LNCaP clone FGC (cell line): Measurements from ENCODE around the gene DDX55.
"Not testable (repeated sequence)": the region's sequence is repeated elsewhere in the genome, so short reads cannot be mapped to it uniquely, and the experiment has no call there.

Source experiments
- DNase-seq: peaks from one replicate; pipeline ENCODE4 v3.0.0-alpha.2; 2011; ENCODE audit warnings: low read depth
- H3K4me3 ChIP-seq: 2 replicates; pipeline ENCODE4 v1.5.1; 2011; ENCODE audit warnings: mild to moderate bottlenecking, low read depth, low read length, control low read depth
- TF ChIP-seq, protein P1 (sequence below): IDR thresholded peaks from 2 replicates; pipeline ENCODE4 v1.5.1; 2012; ENCODE audit warnings: mild to moderate bottlenecking; ENCODE audit not compliant: control insufficient read depth, insufficient read depth; ENCODE audit errors: extremely low read depth

Gene DDX55

DNA sequence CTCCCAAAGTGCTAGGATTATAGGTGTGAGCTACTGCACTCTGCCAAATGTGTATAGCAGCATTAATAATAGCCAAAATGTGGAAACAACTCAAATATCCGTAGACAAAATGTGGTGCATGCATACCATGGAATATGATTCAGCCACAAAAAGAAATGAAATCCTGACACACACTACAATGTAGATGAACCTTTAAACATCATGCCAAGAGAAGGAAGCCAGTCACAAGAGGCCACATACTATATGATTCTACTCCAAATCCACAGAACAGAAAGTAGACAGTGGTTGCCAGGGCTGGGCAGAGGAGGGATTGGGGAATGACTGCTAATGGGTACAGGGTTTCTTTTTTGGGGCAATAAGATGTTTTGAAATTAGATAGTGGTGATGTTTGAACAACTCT lies 25.3 kb upstream of the DDX55 start:
- no peak for DNase-seq
- TF ChIP-seq, protein P1, sequence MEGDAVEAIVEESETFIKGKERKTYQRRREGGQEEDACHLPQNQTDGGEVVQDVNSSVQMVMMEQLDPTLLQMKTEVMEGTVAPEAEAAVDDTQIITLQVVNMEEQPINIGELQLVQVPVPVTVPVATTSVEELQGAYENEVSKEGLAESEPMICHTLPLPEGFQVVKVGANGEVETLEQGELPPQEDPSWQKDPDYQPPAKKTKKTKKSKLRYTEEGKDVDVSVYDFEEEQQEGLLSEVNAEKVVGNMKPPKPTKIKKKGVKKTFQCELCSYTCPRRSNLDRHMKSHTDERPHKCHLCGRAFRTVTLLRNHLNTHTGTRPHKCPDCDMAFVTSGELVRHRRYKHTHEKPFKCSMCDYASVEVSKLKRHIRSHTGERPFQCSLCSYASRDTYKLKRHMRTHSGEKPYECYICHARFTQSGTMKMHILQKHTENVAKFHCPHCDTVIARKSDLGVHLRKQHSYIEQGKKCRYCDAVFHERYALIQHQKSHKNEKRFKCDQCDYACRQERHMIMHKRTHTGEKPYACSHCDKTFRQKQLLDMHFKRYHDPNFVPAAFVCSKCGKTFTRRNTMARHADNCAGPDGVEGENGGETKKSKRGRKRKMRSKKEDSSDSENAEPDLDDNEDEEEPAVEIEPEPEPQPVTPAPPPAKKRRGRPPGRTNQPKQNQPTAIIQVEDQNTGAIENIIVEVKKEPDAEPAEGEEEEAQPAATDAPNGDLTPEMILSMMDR = no peak
- no peak overlapping the region for H3K4me3 ChIP-seq

DNA sequence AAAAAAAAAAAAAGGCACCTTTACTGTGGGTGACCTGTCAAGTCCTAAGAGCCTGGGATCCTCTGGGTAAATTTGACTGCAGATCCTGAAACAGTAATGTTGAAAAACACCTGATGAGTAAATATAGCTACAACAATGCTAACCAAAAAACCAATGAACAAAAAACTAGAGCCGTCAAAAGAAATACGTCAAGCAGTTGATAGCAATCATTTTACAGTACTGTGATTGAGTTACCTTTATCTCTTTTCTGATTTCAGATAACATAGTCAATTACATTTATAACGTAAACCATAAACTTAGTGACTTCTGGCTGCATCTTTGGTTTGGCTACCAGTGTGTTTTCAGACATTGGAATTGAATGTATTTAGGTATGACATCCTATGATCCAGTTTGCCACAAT lies 23.7 kb upstream of the DDX55 start:
- no peak for DNase-seq
- TF ChIP-seq, protein P1 = no peak

DNA sequence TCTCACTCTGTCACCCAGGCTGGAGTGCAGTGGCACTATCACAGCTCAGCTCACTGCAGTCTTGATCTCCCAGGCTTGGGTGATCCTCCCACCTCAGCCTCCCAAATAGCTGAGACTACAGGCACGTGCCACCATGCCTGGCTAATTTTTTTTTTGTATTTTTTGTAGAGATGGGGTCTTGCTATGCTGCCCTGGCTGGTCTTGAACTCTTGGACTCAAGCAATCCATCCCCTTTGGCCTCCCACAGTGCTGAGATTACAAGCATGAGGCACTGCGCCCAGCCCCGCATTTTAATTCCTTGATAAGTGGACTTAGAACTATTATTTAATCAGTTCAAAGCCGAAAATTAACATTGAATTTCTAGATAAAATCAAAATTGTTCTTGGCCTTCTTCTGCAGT lies 23.1 kb upstream of the DDX55 start:
- not testable (repeated sequence) for H3K4me3 ChIP-seq, DNase-seq

More for the DNA sequence above, 23.7 kb upstream of the DDX55 start:
- H3K4me3 ChIP-seq = no peak overlapping the region

DNA sequence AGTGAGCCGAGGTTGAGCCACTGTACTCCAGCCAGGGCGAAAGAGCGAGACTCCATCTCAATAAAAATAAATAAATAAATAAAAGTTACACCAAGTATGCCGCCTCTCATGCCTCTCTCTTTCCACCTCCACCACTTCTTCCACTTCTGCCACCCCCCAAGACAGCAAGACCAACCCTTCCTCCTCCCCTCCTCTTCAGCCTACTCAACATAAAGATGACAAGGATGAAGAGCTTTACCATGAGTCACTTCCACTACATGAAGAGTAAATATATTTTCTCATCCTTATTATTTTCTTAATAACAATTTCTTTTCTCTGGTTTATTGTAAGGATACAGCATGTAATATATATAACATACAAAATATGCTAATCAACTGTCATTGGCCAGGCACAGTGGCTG lies 21.1 kb upstream of the DDX55 start:
- no peak overlapping the region for H3K4me3 ChIP-seq
- DNase-seq = no peak
- TF ChIP-seq, protein P1 = no peak

DNA sequence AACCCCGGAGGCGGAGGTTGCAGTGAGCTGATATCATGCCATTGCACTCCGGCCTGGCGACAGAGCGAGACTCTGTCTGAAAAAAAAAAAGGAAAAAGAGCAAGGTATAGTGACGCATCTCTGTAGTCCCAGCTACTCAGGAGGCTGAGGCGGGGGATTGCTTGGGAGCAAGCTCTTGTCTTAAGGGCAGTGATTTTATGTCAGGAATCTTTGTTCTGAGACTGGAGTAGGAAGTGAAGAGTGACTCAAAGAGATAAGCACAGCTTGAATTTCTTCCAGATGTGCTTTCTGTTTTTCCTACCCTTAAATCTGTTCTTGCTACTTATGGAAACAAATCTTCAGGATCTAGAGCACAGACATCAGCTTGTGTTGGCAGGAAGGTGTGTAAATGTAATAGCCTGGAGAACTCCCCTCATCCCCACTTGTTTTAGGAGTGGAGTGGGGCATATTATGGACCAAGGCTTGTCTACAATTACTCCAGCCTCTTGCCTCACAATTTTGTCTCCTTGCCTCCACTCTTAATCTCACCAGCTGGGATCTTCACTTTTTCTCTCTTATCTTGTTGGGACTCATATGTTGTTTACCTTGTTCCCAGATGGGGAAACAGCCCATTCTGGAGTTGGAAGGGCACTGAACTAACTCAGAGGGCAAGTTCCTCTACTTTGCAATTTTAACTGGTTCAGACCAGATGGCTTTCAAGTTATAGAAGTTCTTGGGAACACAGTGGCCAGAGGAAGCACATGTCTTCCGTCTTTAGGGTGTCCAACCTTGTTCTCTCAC lies 10.0 kb upstream of the DDX55 start:
- DNase-seq = no peak
- TF ChIP-seq, protein P1 = no peak
- H3K4me3 ChIP-seq = no peak overlapping the region

DNA sequence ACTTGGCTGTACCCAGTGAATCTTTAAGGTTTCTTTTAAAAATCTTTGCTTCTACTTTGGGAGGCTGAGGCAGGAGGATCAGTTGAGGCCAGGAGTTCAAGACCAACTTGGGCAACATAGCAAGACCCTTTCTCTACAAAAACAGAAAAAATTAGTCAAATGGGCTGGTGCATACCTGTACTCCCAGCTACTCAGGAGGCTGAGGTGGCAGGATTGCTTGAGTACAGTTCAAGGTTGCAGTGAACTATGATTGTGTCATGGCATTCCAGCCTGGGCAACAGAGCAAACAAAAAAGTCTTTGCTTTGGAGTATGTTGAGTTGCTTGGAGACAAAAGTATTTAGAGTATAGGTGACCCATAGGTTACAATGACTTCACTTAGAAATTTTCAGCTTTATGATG lies 6.2 kb upstream of the DDX55 start:
- TF ChIP-seq, protein P1 = no peak
- H3K4me3 ChIP-seq = no peak overlapping the region
- DNase-seq = no peak

DNA sequence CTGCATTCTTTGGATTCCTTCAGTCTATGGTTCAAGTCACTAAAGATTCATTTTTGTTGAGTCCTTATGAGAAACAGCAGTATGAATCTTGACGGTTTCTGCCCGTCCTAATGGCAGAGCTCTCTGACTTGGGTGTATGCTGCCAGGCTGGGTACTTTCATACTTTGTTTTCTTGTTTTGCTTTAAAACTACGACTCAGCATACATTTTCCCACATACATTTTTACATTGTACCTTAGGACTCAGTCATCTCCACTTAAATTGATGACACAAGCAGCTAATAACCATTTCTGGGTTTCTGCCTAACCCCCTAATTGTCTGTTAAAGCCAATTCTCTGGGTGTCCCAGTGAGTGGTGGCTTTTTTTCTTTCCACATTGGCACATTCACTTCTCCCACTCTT lies 4.8 kb upstream of the DDX55 start:
- no peak for DNase-seq
- no peak overlapping the region for H3K4me3 ChIP-seq
- TF ChIP-seq, protein P1 = no peak

DNA sequence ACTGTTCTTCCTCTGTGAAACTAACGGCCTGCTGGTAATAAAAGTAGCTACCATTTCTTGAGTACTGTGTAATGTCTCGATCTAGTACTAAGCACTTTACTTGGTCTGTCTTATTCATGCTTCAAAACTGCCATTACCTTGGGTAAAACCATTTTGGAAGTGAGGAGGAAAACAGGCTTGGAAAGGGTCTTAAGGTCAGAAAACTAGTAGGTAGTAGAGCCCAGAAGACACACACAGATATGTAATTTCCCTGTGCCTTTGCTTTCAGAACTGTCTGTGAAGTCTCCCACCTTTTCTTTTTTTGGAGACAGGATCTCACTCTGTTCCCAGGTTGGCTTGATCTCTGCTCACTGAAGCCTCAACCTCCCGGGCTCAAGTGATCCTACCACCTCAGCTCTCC lies 3.4 kb upstream of the DDX55 start:
- TF ChIP-seq, protein P1 = no peak
- DNase-seq = no peak
- no peak overlapping the region for H3K4me3 ChIP-seq
